HG02571 (cell line): Measurements from ENCODE around the gene CHST1.

Source experiments
- ATAC-seq: cut with Tn5 transposase; IDR thresholded peaks from one replicate; pipeline ENCODE4 v1.9.1; 2021; ENCODE audit warnings: mild to moderate bottlenecking, moderate library complexity; ENCODE audit not compliant: unreplicated experiment

Gene CHST1

GRCh38 chr11:45647329-45647728 is 18.1 kb downstream of the CHST1 start:
- ATAC-seq: no peak

- no peak for ATAC-seq
These were observed 19.0 kb downstream of the CHST1 start for GRCh38 chr11:45646275-45646927.

DNA sequence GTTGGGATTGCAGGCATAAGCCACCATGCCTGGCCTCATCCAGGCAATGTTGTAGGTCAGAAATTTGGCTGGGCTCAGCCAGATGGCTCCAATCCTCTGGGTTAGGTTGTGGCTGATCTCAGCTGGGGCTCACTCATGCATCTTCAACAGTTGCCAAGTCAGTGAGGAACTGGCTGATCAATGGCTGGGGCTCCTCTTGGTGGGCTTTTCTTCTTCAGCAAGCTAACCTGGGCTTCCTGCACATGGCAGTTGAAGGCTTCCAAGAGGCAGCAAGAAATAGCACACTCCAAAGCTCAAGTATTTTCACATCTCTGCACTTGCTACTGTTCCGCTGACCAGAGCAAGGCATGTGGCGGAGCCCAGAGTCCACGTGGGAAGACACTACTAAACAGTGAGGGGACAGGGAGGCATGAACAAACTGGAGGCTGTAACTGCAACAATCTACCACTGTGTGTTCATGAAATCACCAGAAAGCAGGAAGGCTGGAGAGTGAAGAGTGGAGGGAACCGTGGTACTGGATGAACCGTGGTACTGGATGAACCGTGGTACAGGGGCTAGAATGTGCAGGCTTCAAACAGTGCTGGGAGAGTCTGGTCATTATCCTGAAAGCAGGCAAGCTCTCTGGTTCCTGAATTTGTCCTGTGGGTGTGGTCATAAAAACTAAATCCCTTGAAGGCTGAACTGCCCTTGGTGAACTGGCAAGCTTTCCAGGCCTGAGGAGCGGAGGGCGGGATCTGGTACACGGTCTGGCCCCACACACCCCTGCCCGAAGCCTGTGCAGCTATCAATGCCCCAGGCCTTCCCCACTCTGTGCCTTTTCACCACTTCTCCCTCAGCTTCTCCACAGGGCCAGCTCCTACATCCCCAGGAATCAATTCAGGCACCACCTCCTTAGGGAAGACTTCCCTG is 20.2 kb downstream of the CHST1 start:
- ATAC-seq: no peak

DNA sequence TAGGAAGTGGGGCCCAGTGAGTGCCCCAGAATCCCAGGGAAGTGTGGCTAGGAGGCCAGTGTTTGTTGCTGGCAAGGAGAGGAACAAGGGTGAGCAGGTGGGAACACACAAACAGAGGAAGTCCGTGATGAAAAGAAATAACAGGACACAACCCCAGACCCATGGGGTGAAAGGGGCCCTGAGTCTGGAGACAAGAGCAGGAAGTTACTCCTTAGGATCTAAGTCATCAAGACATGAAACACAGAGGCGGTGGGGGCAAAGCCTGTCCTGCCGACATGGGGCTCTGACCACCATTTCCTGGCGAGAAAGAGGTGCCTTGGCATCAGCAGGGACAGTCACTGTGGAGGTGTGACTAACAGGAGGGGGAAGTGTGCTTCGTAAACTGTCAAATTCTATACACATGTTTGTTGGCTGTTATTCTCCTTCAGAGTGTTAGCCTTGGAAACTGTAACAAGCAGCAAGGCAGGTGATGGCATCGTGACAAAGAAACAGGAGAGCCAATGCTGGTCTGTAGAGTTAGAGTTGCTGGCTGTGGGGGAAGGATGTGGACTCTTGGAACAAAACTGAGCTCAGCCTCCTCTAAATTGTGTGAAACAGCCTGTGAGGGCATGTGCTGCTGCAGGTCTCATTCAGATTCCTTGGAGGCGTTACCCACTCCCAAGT is 21.7 kb downstream of the CHST1 start:
- no peak for ATAC-seq

GRCh38 chr11:45641961-45642360 is 23.5 kb downstream of the CHST1 start:
- ATAC-seq: no peak

DNA sequence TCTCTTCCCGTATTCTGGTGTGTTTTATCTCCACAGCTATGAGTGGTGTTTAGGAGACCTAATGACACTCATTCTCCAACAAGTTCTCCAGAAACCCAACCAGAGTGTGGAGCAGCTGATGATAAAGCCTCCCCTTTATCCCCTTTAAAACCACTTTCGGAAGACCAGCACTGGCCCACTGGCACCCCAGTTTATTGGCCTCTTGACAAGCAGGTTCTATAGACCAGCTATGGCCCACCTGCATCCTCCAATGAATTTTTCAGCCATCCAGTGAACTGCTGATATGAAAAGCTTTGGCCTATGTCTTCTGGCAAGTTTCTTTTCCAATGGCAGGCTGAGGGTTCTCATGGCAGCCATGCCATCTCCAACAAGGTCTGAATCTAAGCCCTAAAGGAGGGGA is 27.4 kb downstream of the CHST1 start:
- no peak for ATAC-seq

DNA sequence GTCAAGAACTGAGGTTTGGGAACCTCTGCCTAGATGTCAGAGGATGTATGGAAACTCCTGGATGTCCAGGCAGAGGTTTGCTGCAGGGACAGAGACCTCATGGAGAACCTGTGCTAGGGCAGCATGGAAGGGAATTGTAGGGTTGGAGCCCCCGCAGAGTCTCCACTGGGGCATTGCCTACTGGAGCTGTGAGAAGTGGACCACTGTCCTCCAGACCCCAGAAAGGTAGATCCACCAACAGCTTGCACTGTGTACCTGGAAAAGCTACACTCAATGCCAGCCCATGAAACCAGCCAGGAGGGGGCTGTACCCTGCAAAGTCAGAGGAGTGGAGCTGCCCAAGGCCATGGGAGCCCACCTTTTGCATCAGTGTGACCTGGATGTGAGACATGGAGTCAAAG is 29.5 kb downstream of the CHST1 start:
- ATAC-seq: no peak

DNA sequence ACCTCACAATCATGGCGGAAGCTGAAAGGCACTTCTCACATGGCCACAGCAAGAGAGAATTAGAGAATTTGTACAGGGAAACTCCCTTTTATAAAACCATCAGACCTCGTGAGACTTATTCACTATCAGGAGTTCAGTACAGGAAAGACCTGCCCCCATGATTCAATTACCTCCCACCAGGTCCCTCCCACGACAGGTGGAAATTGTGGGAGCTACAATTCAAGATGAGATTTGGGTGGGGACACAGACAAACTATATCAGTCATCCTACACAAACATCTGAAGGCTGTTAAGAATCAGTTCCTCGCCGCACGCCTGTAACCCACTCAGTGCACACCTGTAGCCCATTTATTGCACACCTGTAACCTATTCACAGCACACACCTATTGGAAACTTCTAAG is 39.8 kb downstream of the CHST1 start:
- ATAC-seq: no peak

- ATAC-seq: no peak
These were observed 41.3 kb downstream of the CHST1 start for GRCh38 chr11:45624095-45624494.

DNA sequence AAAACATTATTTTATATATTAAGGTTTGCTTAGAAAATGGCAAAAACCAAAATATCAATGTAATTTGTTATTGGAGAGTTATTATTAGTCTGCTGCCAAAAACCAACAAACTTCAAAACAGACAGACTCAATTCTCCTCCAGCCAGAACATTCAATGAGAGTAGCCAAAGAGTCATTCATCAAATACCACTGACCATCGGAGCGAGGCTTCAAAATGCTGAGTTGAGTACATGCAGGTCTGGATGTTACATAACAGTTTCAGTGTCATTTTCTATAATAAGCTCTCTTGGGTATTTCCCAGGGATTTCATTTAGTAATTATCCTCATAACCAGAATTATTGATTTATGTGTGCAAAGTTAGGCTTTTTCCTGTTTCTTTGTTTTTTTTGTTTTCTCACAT is 42.6 kb downstream of the CHST1 start:
- ATAC-seq: no peak

DNA sequence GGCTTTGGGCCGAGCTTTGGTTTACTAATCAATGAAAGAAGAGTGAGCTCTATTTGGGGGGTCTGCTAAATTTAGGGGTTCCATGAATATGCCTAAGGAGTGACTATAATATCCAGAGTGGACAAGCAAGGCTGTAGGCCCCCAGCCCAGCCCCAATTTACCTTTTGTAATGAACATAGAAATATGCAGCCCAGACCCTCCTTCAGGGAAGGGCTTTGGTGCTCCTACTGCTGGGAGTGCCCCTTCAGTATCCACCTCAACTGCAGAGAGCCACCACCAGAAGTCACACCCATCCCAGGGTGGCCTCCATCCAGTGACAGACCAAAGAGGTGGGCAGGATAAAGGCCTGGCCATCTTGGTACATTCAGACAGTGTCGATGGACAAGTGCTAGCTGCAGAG is 43.1 kb downstream of the CHST1 start:
- ATAC-seq: no peak

DNA sequence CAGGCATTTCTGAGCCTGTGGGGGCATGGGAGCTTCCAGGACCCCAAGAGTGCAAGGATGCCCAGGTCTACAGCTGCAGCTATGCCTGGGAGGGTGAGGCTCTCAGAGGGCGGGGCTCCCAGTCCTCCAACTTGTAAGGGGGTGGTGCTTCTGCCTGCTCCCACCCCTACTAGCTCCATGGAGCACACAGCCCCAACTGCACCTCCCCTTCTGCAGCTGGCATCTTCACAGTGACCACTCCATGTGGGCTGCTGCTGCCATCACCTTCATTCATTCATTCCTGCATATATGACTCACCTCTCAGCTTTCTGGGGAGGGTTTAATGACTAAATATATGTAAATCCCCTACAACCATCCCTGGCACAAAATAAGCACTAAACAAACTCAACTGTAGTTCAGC is 43.8 kb downstream of the CHST1 start:
- no peak for ATAC-seq

- no peak for ATAC-seq
These were observed 45.2 kb downstream of the CHST1 start for GRCh38 chr11:45620243-45620642.

DNA sequence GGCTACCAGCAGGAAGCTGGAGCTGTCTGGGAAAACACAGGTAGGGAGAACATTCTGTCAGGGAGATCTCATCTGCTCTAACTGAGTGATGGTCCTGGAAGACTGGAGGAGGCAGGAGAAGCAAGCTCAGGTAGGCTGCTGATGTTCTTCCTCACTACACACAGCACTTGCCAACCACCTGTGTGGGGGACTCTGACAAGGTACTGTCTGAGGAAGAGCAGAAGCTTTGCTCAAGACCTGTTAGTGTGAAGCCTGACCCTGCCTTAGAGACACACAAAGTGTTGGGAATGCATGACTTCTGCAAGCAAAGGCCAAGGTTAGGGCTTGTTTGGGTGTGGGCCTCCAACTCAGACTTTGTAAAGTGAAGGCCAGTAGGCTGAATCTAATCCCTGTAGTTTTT is 46.5 kb downstream of the CHST1 start:
- ATAC-seq: no peak

DNA sequence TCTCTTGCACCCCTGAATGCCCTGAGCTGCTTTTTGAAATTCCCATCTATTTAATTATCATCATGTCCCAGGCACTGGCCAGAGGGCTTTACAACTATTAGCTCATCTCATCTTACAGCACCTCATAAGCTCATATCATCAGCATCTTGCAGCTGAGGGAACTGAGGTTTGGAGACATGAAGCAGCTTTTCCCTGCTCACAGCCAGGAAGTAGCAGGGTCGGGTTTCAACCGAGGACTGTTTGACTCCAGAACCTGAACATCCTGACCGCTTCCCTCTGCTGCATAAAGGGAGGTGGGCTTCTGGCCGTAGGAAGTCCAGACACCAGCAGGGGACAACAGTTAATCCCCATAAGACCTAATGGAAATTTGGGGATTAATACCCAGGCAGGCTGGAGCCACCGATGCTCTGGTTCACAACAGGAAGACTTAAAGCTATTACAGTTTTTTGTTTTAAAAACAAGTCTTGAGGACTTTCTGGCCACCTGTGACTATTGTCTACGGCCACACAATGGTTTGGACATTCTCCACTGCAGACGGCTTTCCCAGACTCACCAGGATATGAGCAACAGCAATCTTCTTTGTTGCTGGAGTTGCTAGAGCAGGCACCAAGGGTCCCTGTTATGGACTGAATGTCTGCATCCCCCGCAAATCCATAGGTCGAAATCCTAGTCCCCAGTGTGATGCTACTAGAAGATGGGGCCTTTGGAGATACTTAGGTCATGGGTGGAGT is 47.4 kb downstream of the CHST1 start:
- ATAC-seq: no peak

- ATAC-seq: no peak
These were observed 48.4 kb downstream of the CHST1 start for GRCh38 chr11:45616802-45617549.

DNA sequence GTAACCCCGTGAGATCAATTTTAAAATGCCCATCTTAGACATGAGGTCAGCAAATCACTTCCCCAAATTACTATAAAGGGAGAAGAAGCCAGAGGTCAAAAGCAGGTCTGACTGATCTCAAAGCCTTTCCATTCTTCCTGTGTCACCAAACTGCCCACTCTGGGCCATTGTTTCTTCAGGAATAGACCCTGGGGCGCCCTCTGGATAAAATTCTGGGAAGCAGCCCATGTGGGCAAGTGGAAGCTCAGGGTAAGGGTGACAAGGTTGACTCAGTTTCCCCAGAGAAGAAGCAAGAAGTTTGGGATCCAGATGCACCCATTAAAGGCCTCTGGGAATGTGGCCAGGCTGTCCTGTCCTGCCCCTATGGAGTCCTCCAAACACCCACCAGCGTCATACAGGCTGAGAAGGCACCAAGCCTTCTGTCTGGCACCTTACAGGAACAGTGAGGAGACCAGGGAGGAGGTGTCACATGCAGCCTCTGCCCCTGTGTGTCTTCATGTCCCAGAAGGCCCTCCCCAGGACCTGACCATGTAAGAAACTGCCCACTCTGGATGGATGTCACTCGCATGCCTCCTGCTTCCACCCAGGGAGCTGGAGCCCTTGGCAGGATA is 50.1 kb downstream of the CHST1 start:
- ATAC-seq: no peak

GRCh38 chr11:45614196-45614828 is 51.1 kb downstream of the CHST1 start:
- no peak for ATAC-seq

DNA sequence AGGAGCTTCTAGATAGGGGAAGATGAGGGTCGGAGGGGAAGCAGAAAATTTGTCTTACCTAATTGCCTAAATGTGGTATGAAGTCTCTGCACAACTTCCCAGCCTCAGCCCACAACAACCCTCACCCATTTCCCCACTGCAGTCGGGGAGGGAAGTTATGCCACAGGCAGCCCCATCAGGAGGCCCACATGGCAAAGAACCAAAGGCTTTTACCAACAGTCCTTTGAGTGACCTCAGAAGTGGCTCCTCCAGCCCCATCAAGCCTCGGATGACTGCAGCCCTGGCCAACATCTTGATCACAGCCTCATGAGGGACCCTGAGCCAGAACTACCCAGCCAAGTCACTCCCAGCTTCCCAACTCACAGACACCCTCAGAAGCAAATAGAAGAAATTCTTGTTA is 54.8 kb downstream of the CHST1 start:
- no peak for ATAC-seq

DNA sequence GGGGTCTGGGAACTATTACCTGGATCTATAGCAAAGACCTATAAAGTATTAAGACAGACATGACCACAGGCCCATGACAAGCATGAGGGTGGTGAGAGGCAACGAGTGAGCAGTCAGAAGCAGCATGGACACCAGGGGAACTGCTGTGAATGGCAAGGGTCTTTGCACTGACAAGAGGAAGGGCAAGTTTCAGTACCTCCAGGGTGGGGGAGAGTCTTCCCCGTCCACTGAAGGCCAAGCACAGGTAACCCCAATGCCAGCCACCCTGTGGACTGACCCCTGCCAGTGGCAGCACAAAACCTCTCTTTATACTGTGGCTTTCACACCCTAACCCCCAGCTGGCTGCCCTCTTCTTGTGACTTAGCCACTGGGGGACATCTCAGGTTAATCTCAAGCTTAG is 55.5 kb downstream of the CHST1 start:
- no peak for ATAC-seq
